Activated T-helper 1 cell treated with anti-CD3 and anti-CD28 coated beads, Interleukin-12 subunit alpha, Interleukin-12 subunit beta, Interleukin-2, Interleukin-4 antibody, amounts not matched to agents 30 ng/mL and 10 ng/mL and 1 ng/mL, durations not matched to agents 14 hours and 24 hours and 36 hours (primary cell): ENCODE measurements around the gene MTF1. TPM values are rescaled to one million over a fixed set of nuclear protein-coding genes. Genes with fewer than 3 reads are reported as not detected.

Experiments used
- DNase-seq: peaks from one replicate; pipeline ENCODE4 v3.0.0; 2021; ENCODE audit warnings: low spot score
- H3K27ac Mint-ChIP-seq: one replicate; pipeline ENCODE4 v1.8.0; 2021; ENCODE audit warnings: mild to moderate bottlenecking, mixed read lengths
- H3K27me3 Mint-ChIP-seq: one replicate; pipeline ENCODE4 v1.8.0; 2022; ENCODE audit warnings: mild to moderate bottlenecking, moderate library complexity, mixed read lengths; ENCODE audit not compliant: insufficient read depth
- H3K36me3 Mint-ChIP-seq: one replicate; pipeline ENCODE4 v1.8.0; 2021; ENCODE audit warnings: low read depth, mixed read lengths
- H3K4me1 Mint-ChIP-seq: one replicate; pipeline ENCODE4 v1.8.0; 2021; ENCODE audit warnings: low read depth, mixed read lengths
- H3K4me3 Mint-ChIP-seq: one replicate; pipeline ENCODE4 v1.8.0; 2021; ENCODE audit warnings: mild to moderate bottlenecking, moderate library complexity, mixed read lengths
- H3K9me3 Mint-ChIP-seq: one replicate; pipeline ENCODE4 v1.8.0; 2021; ENCODE audit warnings: mixed read lengths
- intact Hi-C: fragments of 100-400 bp; cut with micrococcal nuclease; formaldehyde crosslinking; loops from one replicate; pipeline ENCODE4 v1.15.1; 2024
- total RNA-seq: library from RNA; stranded (reverse); gene quantifications from 2 replicates; pipeline ENCODE4 v1.2.3, GENCODE V29; 2022

Gene MTF1
- total RNA-seq, 1 donor from 2014 or later, result 31.7 TPM

DNA sequence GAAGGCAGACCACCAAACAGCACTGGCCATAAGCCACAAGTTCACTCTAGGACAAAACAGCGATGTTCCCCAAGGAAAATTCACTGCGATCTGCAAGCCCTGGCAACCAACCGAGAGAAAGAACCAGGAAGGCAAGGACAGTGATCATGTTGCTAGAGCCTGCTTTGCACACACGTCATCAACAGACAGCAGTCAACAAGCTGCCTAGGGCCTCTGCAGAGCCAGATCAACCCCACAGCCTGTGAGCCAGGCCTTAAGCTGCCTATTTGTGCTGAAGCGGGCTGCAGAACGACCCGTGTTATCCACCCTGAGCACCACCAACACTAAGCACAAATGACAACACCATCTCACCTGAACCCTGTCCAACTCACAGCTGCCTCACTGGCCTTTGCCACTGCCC is 45.1 kb downstream of the MTF1 start:
- intact Hi-C loops, result no loop called here
- Mint-ChIP-seq H3K9me3 (no peaks in the 10 kb centered on the region), H3K27ac (no peak overlapping the region), H3K4me1 (peaks cover 22% of the 10 kb centered on the region), H3K36me3 (peaks cover 17% of the 10 kb centered on the region), H3K4me3 (no peak overlapping the region), H3K27me3 (no peaks in the 10 kb centered on the region)
- DNase-seq, result no peak

DNA sequence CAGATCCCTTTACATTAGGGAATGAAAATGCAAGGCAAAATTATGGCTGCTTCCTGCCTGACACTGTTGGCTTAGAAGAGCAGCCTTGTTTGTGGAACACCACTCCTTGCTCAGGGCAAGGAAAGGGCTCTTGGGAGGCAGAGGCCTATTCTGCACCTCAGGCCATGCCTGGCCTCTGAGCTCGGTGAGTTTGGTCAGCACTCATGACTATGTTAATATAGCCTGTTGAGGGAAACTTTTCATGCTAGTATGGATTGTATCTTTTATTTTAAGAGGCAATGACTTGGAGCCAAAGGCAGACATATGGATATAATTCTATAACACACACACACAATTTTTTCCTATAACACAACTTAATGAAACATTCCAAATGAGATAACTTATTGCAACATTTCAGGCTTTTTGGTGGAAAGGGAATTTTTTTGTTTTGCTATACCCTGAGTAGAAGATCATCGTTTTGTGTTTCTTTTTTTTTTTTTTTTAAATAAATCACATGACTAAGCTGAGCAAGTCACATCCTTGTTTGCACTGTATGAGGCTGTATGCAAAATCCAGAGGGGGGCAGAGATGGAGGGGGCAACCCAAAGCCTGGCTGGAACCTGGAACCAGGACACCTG is 45.8 kb downstream of the MTF1 start:
- Mint-ChIP-seq H3K4me3 (no peak overlapping the region), H3K4me1 (peaks cover 28% of the 10 kb centered on the region), H3K27ac (no peak overlapping the region), H3K27me3 (no peaks in the 10 kb centered on the region), H3K36me3 (peaks cover 17% of the 10 kb centered on the region), H3K9me3 (no peaks in the 10 kb centered on the region)
- intact Hi-C loops, result no loop called here
- no peak for DNase-seq

DNA sequence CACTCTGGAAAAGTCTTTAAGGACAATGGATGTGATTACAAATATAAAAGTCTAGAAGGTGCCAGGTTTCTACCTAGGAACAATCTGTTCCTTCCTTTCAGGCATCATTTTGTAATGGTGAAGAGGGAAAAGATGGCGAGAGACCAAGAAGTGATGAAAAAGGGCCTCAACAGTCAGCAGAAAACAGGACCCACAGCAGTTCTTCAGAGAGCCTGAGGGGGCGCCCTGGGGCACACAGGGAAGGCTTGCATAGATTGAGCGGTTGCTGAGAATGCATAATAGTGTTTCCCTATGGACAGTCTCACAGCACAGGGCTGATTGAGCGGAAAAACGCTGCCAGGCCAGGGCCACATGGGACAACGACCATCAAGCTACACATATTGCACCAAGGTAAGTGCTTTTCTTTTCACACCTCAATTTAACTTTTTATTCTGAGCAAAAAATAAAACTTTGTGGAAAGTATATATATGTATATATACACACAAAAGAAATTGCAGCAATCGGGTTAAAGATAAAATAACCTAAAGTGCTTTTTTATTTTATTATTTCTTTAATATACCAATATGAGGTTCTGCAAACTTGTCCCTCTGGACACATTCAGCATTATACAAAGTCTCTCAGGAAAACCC is 48.3 kb downstream of the MTF1 start:
- H3K27me3 Mint-ChIP-seq, result no peaks in the 10 kb centered on the region
- H3K4me3 Mint-ChIP-seq, result peak overlapping the region; percentile 22
- intact Hi-C loops, result loop anchor here (1.0 to 2.0 kb wide), 3 partner anchors 18 to 48 kb away; partner anchors contain the start of gene MTF1
- H3K36me3 Mint-ChIP-seq, result peaks cover 18% of the 10 kb centered on the region
- peaks cover 35% of the 10 kb centered on the region for H3K4me1 Mint-ChIP-seq
- H3K9me3 Mint-ChIP-seq, result no peaks in the 10 kb centered on the region
- peak; percentile 59 for DNase-seq
- no peak overlapping the region for H3K27ac Mint-ChIP-seq

DNA sequence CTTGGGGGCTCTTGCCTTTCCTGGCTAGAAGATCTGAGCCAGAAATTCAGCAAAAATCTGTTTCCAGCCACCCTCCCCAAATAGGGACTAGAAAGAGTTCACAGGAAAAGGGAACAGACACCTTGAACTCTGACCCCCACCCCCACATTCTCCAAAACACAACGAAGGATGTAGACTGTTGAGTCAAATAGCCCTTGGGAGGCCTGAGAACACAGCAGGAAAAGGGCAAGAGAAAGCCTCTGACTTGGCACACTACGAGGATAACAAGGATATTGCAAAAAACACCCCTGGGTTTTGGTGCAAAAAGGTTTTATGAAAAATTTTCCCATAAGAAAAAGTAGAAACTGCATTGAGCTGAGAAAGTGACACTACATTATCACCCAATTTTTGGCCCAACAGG is 49.5 kb downstream of the MTF1 start:
- no peak for DNase-seq
- Mint-ChIP-seq H3K27me3 (no peaks in the 10 kb centered on the region), H3K9me3 (no peaks in the 10 kb centered on the region), H3K27ac (no peak overlapping the region), H3K36me3 (peaks cover 27% of the 10 kb centered on the region), H3K4me1 (peaks cover 43% of the 10 kb centered on the region), H3K4me3 (peak overlapping the region; percentile 33)
- intact Hi-C loops, result loop anchor here (2.0 to 10.0 kb wide), 5 partner anchors 15 to 295 kb away; partner anchors contain the start of gene MEAF6

DNA sequence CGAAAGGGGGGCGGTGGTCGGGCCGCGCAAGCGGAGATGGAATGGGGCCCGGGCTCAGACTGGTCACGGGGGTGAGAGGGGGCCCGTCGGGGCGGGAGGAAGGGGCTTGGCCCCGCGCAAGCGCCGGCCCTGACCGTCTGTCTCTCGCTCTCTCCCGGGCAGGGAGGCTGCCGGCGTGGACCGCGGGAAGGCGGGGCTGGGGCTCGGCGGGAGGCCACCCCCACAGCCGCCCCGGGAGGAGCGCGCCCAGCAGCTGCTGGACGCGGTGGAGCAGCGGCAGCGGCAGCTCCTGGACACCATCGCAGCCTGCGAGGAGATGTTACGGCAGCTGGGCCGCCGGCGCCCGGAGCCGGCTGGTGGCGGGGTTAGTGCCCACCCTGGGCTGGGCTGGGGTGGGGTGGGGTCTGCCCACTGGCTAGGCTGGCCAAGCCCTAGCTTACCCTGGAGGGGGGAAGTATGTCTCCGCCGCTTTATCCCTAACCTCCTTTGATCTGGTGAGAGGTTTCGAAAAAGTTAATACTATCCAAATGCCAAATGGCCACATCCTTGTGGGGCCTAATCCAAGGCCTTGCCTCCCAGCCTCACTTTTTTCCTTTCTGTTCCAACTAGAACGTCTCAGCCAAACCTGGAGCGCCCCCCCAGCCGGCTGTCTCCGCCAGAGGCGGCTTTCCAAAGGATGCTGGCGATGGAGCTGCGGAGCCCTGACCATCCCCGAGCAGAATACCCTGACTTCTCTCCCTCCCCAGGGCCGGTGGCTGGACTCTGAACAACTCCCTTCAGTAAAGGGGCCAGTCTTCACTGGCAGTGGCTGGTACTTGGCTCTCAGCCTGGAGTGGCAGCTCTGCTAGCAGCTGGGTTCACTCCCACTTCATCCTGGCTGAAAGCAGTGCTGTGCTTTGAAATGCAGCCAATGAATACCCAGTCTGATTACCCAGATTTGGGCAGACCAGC is 50.7 kb downstream of the MTF1 start:
- Mint-ChIP-seq H3K27me3 (no peaks in the 10 kb centered on the region), H3K36me3 (peaks cover 31% of the 10 kb centered on the region), H3K27ac (peak overlapping the region; percentile 97), H3K9me3 (no peaks in the 10 kb centered on the region), H3K4me1 (peaks cover 53% of the 10 kb centered on the region), H3K4me3 (peak overlapping the region; percentile 95)
- DNase-seq, result peak; percentile 59
- intact Hi-C loops, result loop anchor here (1.0 to 10.0 kb wide), 7 partner anchors 14 to 331 kb away; partner anchors contain the start of genes CDCA8, MEAF6 and SF3A3

DNA sequence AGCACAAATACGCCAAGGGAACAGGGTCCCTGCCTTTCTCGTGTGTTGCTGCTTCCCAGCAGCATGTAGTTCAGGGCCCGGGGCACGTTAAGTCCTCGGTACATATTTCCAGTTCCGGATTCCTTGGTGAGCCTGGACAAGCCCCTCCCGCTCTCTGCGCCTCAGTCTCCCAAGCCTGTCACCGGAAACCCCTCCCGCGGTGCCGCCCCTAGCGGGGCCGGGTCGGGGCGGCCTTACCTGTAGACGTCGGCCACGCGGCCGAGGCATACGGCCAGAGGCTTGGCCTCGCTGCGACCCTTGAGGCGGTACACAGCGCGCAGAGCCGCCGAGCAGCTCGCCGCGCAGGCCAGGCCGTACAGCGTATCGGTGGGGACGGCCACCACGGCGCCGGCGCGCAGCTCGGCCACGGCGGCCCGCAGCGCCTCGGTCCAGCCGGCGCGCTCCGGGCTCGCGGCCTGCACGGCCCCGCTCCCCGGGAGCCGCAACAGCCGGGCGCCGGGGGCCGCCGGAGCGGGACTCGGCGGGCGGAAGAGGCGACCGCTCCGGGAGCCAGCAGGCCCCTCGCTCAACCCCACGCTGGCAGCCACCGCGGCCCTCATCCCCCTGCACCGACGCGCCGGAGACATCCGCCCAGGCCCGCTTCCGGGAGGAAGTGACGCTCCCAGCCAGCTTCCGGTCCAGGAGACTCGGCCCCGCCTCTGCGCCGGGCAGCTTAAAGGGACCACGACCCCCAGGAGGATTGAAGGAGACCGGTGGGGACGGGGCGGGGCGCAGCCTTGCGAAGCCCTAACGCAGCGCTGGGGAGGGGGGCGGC is 51.6 kb downstream of the MTF1 start, which contains the start of the genes C1orf122 and YRDC:
Gene C1orf122 (plus strand): TSS at position 236 of the 814 bp plus-strand sequence. CDS start 615 bp downstream, outside the sequence.
Gene YRDC (minus strand): TSS at position 654 of the 814 bp plus-strand sequence. CDS start 28 bp downstream, at position 626.
- peak within 1 kb of the TSS; percentile 97 for H3K27ac Mint-ChIP-seq
- DNase-seq, result peak; percentile 91
- H3K36me3 Mint-ChIP-seq, result peaks cover 37% of the 10 kb centered on the region
- no peaks in the 10 kb centered on the region for H3K9me3 Mint-ChIP-seq
- H3K4me3 Mint-ChIP-seq, result peak within 1 kb of the TSS; percentile 95
- no peaks in the 10 kb centered on the region for H3K27me3 Mint-ChIP-seq
- intact Hi-C loops, result loop anchor here (1.0 to 10.0 kb wide), 8 partner anchors 13 to 1065 kb away; partner anchors contain the start of genes CDCA8, MEAF6, MYCBP and SF3A3
- peaks cover 53% of the 10 kb centered on the region for H3K4me1 Mint-ChIP-seq

DNA sequence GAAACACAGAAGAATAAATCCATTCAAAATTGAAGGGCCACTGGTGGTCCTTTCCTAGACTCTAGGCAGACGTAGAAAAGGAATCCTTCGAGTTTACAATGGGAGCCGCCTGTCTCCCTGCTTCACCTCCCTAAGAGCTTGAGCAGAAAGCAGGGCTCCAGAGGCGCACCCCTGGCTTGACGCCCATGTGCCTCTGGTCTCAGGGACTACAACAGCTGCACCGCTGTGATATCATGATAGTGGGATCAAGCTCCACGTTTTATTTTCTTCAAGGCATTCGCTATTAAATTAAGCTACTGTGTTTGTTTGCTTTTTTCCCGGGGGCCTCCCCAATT is 52.2 kb downstream of the MTF1 start:
- Mint-ChIP-seq H3K27ac (peak overlapping the region; percentile 82), H3K9me3 (no peaks in the 10 kb centered on the region), H3K4me3 (peak overlapping the region; percentile 91), H3K36me3 (peaks cover 42% of the 10 kb centered on the region), H3K27me3 (no peaks in the 10 kb centered on the region), H3K4me1 (peaks cover 53% of the 10 kb centered on the region)
- intact Hi-C loops, result loop anchor here (2.0 to 10.0 kb wide), 2 partner anchors 292 to 1066 kb away; partner anchors contain the start of genes MEAF6 and MYCBP
- DNase-seq, result no peak

DNA sequence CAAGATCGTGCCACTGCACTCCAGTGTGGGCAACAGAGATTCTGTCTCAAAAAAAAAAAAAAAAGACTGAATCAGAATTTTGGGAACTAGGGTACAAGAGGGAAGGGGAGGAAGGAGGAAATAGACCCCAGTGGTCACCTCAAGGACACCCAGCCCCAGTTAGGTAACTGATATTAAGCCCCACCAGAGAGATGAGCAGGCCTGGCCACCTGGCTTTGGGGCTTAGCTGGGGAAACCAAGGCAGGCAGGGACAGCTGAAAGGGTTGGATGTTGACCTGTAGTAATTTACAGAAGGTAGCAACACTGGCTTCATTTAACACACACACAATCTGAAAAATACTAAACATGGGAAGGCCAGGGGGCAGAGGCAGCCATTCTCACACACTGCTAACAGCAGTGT is 57.0 kb downstream of the MTF1 start:
- intact Hi-C loops, result loop anchor here (10.0 kb wide), 1 partner anchor 288 kb away; the partner anchor contains the start of gene MEAF6
- Mint-ChIP-seq H3K9me3 (no peaks in the 10 kb centered on the region), H3K36me3 (peaks cover 48% of the 10 kb centered on the region), H3K4me1 (peaks cover 25% of the 10 kb centered on the region), H3K4me3 (no peak overlapping the region), H3K27ac (no peak overlapping the region), H3K27me3 (no peaks in the 10 kb centered on the region)
- no peak for DNase-seq

DNA sequence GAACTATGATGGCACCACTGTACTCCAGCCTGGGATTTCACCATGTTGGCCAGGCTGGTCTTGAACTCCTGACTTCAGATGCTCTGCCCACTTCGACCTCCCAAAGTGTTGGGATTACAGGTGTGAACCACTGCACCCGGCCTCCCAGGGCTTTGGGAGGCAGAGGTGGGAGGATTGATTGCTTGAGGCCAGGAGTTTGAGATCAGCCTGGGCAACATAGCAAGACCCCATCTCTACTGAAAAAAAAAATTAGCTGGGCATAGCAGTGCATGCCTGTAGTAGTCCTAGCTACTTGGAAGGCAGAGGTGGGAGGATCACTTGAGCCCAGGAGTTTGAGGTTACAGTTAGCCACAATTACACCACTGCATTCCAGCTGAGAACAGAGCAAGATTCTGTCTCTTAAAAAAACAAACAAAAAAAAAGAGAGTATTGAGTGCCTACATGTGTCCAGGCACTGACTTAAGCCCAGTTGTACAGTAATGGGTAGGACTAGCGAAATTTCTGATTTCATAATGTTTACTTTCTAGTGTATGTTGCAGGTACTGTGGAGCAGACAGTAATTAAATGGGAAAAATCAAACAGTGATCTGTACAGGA is 61.5 kb downstream of the MTF1 start:
- intact Hi-C loops, result no loop called here
- peaks cover 14% of the 10 kb centered on the region for H3K36me3 Mint-ChIP-seq
- no peaks in the 10 kb centered on the region for H3K9me3 Mint-ChIP-seq
- H3K27me3 Mint-ChIP-seq, result peaks cover 16% of the 10 kb centered on the region
- DNase-seq, result no peak
- H3K4me3 Mint-ChIP-seq, result no peak overlapping the region
- peaks cover 14% of the 10 kb centered on the region for H3K4me1 Mint-ChIP-seq
- H3K27ac Mint-ChIP-seq, result no peak overlapping the region

DNA sequence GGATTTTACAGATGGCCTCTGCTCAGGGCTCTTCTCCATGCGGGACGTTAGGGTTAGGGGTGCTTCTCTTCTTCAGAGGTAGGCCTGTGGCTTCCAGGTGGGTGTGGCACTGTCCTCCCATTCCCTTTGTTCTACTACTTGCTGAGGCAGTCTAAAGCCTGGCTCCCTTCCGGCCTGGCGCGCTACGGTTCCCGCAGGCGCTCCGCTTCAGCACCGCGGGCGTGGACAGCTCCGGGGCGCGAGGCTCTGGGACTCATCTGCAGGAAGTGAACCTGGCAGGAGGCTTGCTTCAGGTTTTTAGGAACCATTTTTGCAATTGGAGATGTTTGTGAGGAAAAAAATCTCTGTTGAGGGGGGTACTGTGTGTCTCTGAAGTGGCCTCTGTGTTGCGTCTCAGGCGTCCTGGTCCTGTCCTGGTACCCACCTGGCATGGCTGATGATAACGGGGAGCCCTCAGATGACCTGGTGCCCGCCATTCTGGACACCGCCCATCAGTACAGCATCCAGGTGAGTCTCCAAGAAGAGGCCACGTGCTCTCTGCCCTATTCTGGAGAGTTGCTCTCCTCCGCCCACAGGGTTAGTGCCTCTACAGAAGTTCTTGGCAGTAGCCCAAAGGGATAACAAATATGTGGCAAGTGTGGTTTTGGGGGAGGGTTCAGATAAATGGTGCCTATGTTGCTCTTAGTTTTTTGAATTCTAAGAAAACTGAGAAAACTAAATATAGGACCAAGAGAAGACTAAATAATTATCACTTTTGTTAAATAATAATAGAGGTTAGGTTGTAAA is 63.9 kb downstream of the MTF1 start:
- Mint-ChIP-seq H3K4me1 (peaks cover 14% of the 10 kb centered on the region), H3K4me3 (peak overlapping the region; percentile 80), H3K27me3 (peaks cover 34% of the 10 kb centered on the region), H3K27ac (no peak overlapping the region), H3K36me3 (peaks cover 5% of the 10 kb centered on the region), H3K9me3 (no peaks in the 10 kb centered on the region)
- intact Hi-C loops, result loop anchor here (2.0 kb wide), 2 partner anchors 13 to 29 kb away; partner anchors contain the start of gene YRDC
- DNase-seq, result peak; percentile 51
